HepG2 (cell line): ENCODE results near the gene RASGRP4. TPM values are rescaled to one million over a fixed set of nuclear protein-coding genes. Genes with fewer than 3 reads are reported as not detected.
A peak's percentile ranks its signal among the peaks of the same experiment; 100 is the strongest.

Experiments
- GFI1 ChIP-seq: sonication (generic); formaldehyde crosslinking; IDR thresholded peaks from 2 replicates; pipeline ENCODE4 v1.5.0; 2020; ENCODE audit warnings: missing genetic modification reagents, mild to moderate bottlenecking, borderline replicate concordance
- KDM1A ChIP-seq: IDR thresholded peaks from 2 replicates; pipeline ENCODE4 v1.6.1; 2016; ENCODE audit warnings: missing compliant biosample characterization
- KDM3A ChIP-seq: IDR thresholded peaks from 2 replicates; pipeline ENCODE4 v1.6.1; 2018; ENCODE audit warnings: low read depth, missing compliant biosample characterization
- MED8 ChIP-seq: sonication (generic); formaldehyde crosslinking; IDR thresholded peaks from 2 replicates; pipeline ENCODE4 v1.8.1; 2023; ENCODE audit warnings: mild to moderate bottlenecking, missing genetic modification reagents; ENCODE audit not compliant: insufficient replicate concordance
- NFYB ChIP-seq: sonication (generic); formaldehyde crosslinking; IDR thresholded peaks from 2 replicates; pipeline ENCODE4 v1.4.0; 2020; ENCODE audit warnings: missing genetic modification reagents
- RORA ChIP-seq: sonication (generic); formaldehyde crosslinking; IDR thresholded peaks from 2 replicates; pipeline ENCODE4 v1.5.0; 2020; ENCODE audit warnings: mild to moderate bottlenecking, missing genetic modification reagents, moderate library complexity
- SRSF1 ChIP-seq: fragments of 200-400 bp; formaldehyde crosslinking; optimal IDR thresholded peaks from 2 replicates; pipeline ENCODE3; 2017; ENCODE audit warnings: mild to moderate bottlenecking, low read depth, low read length, moderate library complexity
- YY1 ChIP-seq: IDR thresholded peaks from 2 replicates; pipeline ENCODE4 v1.6.1; 2011; ENCODE audit warnings: low read length, low read depth, moderate library complexity, mild to moderate bottlenecking; ENCODE audit not compliant: insufficient read depth, insufficient replicate concordance
- ZBTB42 ChIP-seq: sonication (generic); formaldehyde crosslinking; IDR thresholded peaks from 2 replicates; pipeline ENCODE4 v1.5.0; 2020; ENCODE audit warnings: mild to moderate bottlenecking, missing genetic modification reagents
- ZNF143 ChIP-seq: sonication (generic); formaldehyde crosslinking; IDR thresholded peaks from 2 replicates; pipeline ENCODE4 v1.4.0; 2020; ENCODE audit warnings: missing genetic modification reagents
- ZNF329 ChIP-seq: sonication (generic); formaldehyde crosslinking; IDR thresholded peaks from 2 replicates; pipeline ENCODE4 v1.9.0; 2021; ENCODE audit warnings: low read depth, mild to moderate bottlenecking, missing genetic modification reagents
- ZNF556 ChIP-seq: sonication (generic); formaldehyde crosslinking; IDR thresholded peaks from 2 replicates; pipeline ENCODE4 v1.4.0; 2020; ENCODE audit warnings: mild to moderate bottlenecking, missing genetic modification reagents, borderline replicate concordance
- ZNF75D ChIP-seq: sonication (generic); formaldehyde crosslinking; IDR thresholded peaks from 2 replicates; pipeline ENCODE4 v1.8.1; 2023; ENCODE audit warnings: missing genetic modification reagents, mild to moderate bottlenecking, borderline replicate concordance
- ZSCAN21 ChIP-seq: sonication (generic); formaldehyde crosslinking; IDR thresholded peaks from 2 replicates; pipeline ENCODE4 v1.8.0; 2022; ENCODE audit warnings: mild to moderate bottlenecking, missing genetic modification reagents, moderate library complexity, borderline replicate concordance
- ZSCAN29 ChIP-seq: sonication (generic); formaldehyde crosslinking; conservative IDR thresholded peaks from 2 replicates; pipeline ENCODE4 v1.4.0; 2020; ENCODE audit warnings: mild to moderate bottlenecking, missing genetic modification reagents
- polyA plus RNA-seq, 8 experiments: library from polyadenylated mRNA; depleted of rRNA in 3 of 8; stranded (reverse) in 7 of 8; unstranded in 1 of 8; fragments of >200 nt; fragmentation: Illumina TruSeq in 4 of 8; extraction: Trizol in 4 of 8; gene quantifications; 2 replicates each; pipeline versions ENCODE4 v1.2.1 to v1.2.3, GENCODE V29; 2011 to 2016; ENCODE audit warnings: low read depth in 4 of 8, missing spikeins in 1 of 8, mixed read lengths in 1 of 8; ENCODE audit not compliant: insufficient read depth in 1 of 8
- total RNA-seq, 5 experiments: library from RNA; depleted of rRNA; stranded (reverse); fragments of >200 nt; fragmentation: Illumina TruSeq; extraction: Trizol; gene quantifications; 2 replicates each; pipeline ENCODE4 v1.2.3, GENCODE V29; 2016; ENCODE audit warnings: low read depth in 1 of 5
- TF ChIP-seq, protein P1 (sequence below): sonication (generic); formaldehyde crosslinking; IDR thresholded peaks from 2 replicates; pipeline ENCODE4 v1.4.0; 2020; ENCODE audit warnings: missing genetic modification reagents
- TF ChIP-seq, protein P2 (sequence below): sonication (generic); formaldehyde crosslinking; IDR thresholded peaks from 2 replicates; pipeline ENCODE4 v1.9.0; 2021; ENCODE audit warnings: missing genetic modification reagents, borderline replicate concordance
- TF ChIP-seq, protein P3 (sequence below): sonication (generic); formaldehyde crosslinking; IDR thresholded peaks from 2 replicates; pipeline ENCODE4 v1.5.0; 2020; ENCODE audit warnings: mild to moderate bottlenecking, missing genetic modification reagents, borderline replicate concordance
- TF ChIP-seq, protein P4 (sequence below): sonication (generic); formaldehyde crosslinking; IDR thresholded peaks from 2 replicates; pipeline ENCODE4 v1.4.0; 2020; ENCODE audit warnings: low read depth, mild to moderate bottlenecking, missing genetic modification reagents
- TF ChIP-seq, protein P5 (sequence below): sonication (generic); formaldehyde crosslinking; IDR thresholded peaks from 2 replicates; pipeline ENCODE4 v1.4.0; 2020; ENCODE audit warnings: missing genetic modification reagents, low read depth, mild to moderate bottlenecking, borderline replicate concordance

Gene RASGRP4
- total and polyA plus RNA-seq, 2 of the 13 experiments (the other 11 are each of a cell fraction or from before 2014, with no cell fraction given) = not detected

DNA sequence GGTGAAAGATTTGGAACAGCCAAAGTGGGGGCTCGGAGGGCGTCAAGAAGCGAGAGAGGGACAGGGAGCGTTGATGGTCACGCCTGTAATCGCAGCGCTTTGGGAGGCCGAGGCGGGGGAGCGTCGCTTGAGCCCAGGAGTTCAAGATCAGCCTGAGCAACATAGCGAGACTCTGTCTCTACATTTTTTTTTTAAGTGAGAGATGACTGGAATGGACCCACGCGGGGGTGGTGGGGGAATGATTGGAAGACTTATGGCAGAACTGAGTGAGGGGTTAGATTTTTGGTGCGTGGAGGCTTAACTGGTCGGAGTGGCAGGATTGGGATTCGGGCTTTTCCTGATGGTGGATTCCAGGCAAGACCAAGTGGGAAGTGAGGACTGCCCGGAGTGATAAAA, 50.9 kb downstream of the RASGRP4 start (continued):
- TF ChIP-seq, protein P1, sequence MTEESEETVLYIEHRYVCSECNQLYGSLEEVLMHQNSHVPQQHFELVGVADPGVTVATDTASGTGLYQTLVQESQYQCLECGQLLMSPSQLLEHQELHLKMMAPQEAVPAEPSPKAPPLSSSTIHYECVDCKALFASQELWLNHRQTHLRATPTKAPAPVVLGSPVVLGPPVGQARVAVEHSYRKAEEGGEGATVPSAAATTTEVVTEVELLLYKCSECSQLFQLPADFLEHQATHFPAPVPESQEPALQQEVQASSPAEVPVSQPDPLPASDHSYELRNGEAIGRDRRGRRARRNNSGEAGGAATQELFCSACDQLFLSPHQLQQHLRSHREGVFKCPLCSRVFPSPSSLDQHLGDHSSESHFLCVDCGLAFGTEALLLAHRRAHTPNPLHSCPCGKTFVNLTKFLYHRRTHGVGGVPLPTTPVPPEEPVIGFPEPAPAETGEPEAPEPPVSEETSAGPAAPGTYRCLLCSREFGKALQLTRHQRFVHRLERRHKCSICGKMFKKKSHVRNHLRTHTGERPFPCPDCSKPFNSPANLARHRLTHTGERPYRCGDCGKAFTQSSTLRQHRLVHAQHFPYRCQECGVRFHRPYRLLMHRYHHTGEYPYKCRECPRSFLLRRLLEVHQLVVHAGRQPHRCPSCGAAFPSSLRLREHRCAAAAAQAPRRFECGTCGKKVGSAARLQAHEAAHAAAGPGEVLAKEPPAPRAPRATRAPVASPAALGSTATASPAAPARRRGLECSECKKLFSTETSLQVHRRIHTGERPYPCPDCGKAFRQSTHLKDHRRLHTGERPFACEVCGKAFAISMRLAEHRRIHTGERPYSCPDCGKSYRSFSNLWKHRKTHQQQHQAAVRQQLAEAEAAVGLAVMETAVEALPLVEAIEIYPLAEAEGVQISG = no peak
- TF ChIP-seq, protein P2, sequence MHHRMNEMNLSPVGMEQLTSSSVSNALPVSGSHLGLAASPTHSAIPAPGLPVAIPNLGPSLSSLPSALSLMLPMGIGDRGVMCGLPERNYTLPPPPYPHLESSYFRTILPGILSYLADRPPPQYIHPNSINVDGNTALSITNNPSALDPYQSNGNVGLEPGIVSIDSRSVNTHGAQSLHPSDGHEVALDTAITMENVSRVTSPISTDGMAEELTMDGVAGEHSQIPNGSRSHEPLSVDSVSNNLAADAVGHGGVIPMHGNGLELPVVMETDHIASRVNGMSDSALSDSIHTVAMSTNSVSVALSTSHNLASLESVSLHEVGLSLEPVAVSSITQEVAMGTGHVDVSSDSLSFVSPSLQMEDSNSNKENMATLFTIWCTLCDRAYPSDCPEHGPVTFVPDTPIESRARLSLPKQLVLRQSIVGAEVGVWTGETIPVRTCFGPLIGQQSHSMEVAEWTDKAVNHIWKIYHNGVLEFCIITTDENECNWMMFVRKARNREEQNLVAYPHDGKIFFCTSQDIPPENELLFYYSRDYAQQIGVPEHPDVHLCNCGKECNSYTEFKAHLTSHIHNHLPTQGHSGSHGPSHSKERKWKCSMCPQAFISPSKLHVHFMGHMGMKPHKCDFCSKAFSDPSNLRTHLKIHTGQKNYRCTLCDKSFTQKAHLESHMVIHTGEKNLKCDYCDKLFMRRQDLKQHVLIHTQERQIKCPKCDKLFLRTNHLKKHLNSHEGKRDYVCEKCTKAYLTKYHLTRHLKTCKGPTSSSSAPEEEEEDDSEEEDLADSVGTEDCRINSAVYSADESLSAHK (CRISPR knock-in tag) = no peak
- TF ChIP-seq ZSCAN21 (CRISPR knock-in tag) = 0 out of 2 replicates have a peak, but pooled peaks have one; percentile 22
- TF ChIP-seq, protein P3, sequence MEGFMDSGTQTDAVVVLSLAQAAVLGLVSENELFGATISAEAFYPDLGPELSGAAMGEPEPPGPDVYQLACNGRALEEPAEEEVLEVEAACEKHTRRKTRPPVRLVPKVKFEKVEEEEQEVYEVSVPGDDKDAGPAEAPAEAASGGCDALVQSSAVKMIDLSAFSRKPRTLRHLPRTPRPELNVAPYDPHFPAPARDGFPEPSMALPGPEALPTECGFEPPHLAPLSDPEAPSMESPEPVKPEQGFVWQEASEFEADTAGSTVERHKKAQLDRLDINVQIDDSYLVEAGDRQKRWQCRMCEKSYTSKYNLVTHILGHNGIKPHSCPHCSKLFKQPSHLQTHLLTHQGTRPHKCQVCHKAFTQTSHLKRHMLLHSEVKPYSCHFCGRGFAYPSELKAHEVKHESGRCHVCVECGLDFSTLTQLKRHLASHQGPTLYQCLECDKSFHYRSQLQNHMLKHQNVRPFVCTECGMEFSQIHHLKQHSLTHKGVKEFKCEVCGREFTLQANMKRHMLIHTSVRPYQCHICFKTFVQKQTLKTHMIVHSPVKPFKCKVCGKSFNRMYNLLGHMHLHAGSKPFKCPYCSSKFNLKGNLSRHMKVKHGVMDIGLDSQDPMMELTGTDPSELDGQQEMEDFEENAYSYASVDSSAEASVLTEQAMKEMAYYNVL (CRISPR knock-in tag) = no peak
- no peak for TF ChIP-seq KDM1A (CRISPR knock-in tag)
- TF ChIP-seq MED8 (CRISPR knock-in tag) = peak; percentile 0
- 0 out of 2 replicates have a peak, but pooled peaks have one; percentile 21 for TF ChIP-seq ZNF556 (CRISPR knock-in tag)
- TF ChIP-seq ZNF329 = peak; percentile 29; the same call in 1 of the 2 replicates
- no peak for TF ChIP-seq RORA (CRISPR knock-in tag)
- no peak for TF ChIP-seq NFYB (CRISPR knock-in tag)
- TF ChIP-seq KDM3A = no peak
- no peak for TF ChIP-seq GFI1 (CRISPR knock-in tag)
- TF ChIP-seq YY1 = no peak
- 0 out of 2 replicates have a peak, but pooled peaks have one; percentile 2 for TF ChIP-seq ZSCAN29 (CRISPR knock-in tag)
- TF ChIP-seq ZNF75D (CRISPR knock-in tag) = 0 out of 2 replicates have a peak, but pooled peaks have one; percentile 11
- TF ChIP-seq SRSF1 = peak; percentile 20
- TF ChIP-seq, protein P4, sequence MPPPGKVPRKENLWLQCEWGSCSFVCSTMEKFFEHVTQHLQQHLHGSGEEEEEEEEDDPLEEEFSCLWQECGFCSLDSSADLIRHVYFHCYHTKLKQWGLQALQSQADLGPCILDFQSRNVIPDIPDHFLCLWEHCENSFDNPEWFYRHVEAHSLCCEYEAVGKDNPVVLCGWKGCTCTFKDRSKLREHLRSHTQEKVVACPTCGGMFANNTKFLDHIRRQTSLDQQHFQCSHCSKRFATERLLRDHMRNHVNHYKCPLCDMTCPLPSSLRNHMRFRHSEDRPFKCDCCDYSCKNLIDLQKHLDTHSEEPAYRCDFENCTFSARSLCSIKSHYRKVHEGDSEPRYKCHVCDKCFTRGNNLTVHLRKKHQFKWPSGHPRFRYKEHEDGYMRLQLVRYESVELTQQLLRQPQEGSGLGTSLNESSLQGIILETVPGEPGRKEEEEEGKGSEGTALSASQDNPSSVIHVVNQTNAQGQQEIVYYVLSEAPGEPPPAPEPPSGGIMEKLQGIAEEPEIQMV (CRISPR knock-in tag) = peak; percentile 3; the same call in 1 of the 2 replicates
- no peak for TF ChIP-seq ZNF143
- TF ChIP-seq, protein P5, sequence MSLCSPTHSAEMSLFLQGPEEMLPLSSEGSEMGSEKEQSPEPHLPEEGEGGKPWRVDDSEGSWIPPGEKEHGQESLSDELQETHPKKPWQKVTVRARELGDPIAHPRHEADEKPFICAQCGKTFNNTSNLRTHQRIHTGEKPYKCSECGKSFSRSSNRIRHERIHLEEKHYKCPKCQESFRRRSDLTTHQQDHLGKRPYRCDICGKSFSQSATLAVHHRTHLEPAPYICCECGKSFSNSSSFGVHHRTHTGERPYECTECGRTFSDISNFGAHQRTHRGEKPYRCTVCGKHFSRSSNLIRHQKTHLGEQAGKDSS = 0 out of 2 replicates have a peak, but pooled peaks have one; percentile 1
- TF ChIP-seq ZBTB42 (CRISPR knock-in tag) = 0 out of 2 replicates have a peak, but pooled peaks have one; percentile 10
